IPS-18a (cell line): ENCODE measurements around the gene TSPAN11.

ENCODE experiments used
- H3K27ac ChIP-seq: one replicate; pipeline ENCODE4 v1.5.1; 2013; ENCODE audit warnings: low read length
- H3K27me3 ChIP-seq: one replicate; pipeline ENCODE4 v1.6.1; 2013; ENCODE audit warnings: mild to moderate bottlenecking, low read length; ENCODE audit not compliant: control insufficient read depth, insufficient read depth
- H3K36me3 ChIP-seq: one replicate; pipeline ENCODE4 v1.6.1; 2013; ENCODE audit warnings: low read depth, low read length; ENCODE audit not compliant: control insufficient read depth
- H3K4me1 ChIP-seq: one replicate; pipeline ENCODE4 v1.6.1; 2013; ENCODE audit warnings: low read depth, low read length; ENCODE audit not compliant: control insufficient read depth
- H3K4me3 ChIP-seq: one replicate; pipeline ENCODE4 v1.5.1; 2013; ENCODE audit warnings: low read length
- H3K9ac ChIP-seq: one replicate; pipeline ENCODE4 v1.6.1; 2013; ENCODE audit warnings: mild to moderate bottlenecking, low read length, moderate library complexity
- H3K9me3 ChIP-seq: one replicate; pipeline ENCODE4 v1.6.1; 2013; ENCODE audit warnings: low read depth, low read length; ENCODE audit not compliant: control insufficient read depth

The TSPAN11 gene

DNA sequence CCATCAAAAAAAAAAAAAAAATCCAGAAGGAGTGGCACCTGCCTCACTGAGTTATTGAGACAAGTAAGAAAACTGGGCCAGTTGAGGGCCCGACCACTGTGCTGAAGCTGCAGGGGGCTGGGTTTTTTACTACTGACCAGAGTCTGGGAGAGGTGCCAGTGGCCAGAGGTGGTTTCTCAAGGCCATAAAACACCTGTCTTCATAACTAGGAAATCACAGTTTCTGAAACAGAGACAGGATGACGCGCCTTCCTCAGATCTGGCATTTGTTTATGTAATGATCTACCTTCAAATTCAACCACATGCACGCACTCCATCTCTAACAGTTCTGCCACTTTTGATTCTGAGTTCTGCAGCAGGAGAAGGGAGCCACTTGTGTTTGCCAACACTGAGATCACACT is 12.7 kb downstream of the TSPAN11 start:
- Histone ChIP-seq H3K36me3 (no peaks in the 10 kb centered on the region), H3K4me3 (no peak overlapping the region), H3K27me3 (no peaks in the 10 kb centered on the region), H3K9me3 (no peaks in the 10 kb centered on the region), H3K4me1 (no peaks in the 10 kb centered on the region), H3K9ac (no peak overlapping the region), H3K27ac (no peak overlapping the region)

DNA sequence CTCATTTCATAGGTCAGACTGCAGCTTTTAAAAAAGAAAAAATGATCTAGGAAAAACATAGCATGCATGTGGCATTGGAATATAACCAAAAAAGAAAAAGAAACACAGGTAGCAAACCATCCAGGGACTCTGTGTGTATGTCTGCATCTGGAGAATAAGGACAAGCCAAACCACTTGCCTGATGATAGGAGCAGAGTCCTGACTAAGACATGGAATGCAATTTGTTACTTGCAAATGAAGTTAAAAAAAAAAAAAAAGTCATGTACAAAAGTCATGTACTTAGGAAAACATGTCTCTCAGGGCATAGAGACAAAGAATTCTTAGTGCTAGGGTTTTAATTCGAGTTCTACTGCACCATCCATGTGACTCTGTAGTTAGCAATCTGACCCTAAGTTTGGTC is 15.9 kb downstream of the TSPAN11 start:
- Histone ChIP-seq H3K36me3 (no peaks in the 10 kb centered on the region), H3K4me1 (no peaks in the 10 kb centered on the region), H3K9me3 (no peaks in the 10 kb centered on the region), H3K27me3 (no peaks in the 10 kb centered on the region), H3K27ac (no peak overlapping the region), H3K4me3 (no peak overlapping the region), H3K9ac (no peak overlapping the region)

DNA sequence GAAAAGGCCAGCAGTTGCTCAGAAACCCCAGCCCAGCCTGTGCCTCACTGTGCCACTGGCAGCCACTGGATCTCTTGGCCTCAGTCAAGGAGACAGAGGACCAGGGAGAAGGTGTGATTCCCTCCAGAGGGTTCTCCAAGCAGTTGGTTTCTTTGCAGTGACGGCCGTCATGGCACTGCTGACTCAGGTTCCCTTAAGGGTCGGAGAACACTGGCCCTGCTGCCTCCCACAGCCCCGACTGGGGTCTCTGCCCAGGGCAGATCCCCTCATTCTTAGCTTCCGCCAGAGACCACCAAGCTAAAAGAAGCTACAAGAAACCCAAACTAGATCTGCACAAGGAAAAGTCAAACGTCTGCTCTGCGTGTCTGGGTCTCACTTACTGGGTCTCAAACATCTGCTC is 16.4 kb downstream of the TSPAN11 start:
- Histone ChIP-seq H3K27me3 (no peaks in the 10 kb centered on the region), H3K36me3 (no peaks in the 10 kb centered on the region), H3K4me3 (no peak overlapping the region), H3K9ac (no peak overlapping the region), H3K9me3 (no peaks in the 10 kb centered on the region), H3K4me1 (no peaks in the 10 kb centered on the region), H3K27ac (no peak overlapping the region)

DNA sequence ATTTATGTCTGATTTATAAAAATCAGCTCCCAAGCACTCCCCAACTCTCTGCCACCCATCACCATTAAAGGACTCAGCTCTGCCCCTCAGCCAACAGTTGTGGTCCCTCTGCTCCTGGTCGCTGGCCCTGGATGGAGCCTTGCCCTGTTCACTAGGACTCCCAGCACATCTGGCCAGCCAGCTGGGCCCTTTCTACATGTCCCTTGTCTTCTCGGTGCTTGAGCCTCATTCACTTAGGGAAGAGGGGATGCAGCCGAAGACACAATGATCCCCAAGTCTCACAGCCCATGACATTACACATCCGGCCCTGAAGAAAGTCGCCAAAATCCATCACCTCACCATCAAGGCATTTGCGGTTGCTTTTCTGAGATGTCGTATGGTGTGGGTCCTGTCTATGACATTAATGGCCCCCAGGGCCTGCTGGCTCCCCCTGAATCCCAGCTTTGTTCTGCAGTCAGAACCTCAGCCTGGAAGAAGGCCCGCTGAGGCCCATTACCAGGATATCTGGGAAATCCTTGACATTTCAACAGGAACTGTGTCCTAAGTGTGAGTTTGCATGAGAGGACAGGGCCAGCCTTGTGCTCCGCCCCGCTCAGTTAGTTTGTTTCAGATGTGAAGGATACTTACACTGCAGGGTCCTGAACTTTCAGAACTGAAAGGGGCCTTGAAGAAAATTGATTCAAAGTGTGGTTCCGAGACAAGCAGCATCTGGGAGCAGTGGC is 19.1 kb downstream of the TSPAN11 start:
- Histone ChIP-seq H3K4me3 (no peak overlapping the region), H3K27ac (no peak overlapping the region), H3K27me3 (no peaks in the 10 kb centered on the region), H3K36me3 (no peaks in the 10 kb centered on the region), H3K4me1 (no peaks in the 10 kb centered on the region), H3K9me3 (no peaks in the 10 kb centered on the region), H3K9ac (no peak overlapping the region)

DNA sequence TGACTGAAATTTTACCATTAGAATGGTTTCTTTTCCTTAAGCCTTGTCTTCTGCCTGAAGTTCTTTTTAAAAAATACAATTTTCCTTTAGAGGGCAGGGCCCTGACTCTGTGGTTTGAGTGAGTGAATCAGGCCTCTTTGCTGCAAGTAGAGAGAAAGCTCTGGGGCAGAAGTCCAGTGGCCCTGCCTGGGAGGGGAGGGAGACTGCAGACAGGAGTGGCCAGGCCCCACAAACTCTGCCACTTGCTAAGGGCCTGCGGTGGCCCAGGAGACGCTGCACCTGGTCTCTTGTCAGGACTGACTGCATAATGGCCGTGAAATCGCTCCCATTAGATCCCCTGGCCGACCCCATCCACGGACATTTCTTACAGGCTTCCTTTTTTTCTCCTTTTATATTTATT is 25.5 kb downstream of the TSPAN11 start:
- Histone ChIP-seq H3K4me1 (no peaks in the 10 kb centered on the region), H3K27ac (no peak overlapping the region), H3K9ac (no peak overlapping the region), H3K36me3 (no peaks in the 10 kb centered on the region), H3K27me3 (no peaks in the 10 kb centered on the region), H3K4me3 (no peak overlapping the region), H3K9me3 (no peaks in the 10 kb centered on the region)

DNA sequence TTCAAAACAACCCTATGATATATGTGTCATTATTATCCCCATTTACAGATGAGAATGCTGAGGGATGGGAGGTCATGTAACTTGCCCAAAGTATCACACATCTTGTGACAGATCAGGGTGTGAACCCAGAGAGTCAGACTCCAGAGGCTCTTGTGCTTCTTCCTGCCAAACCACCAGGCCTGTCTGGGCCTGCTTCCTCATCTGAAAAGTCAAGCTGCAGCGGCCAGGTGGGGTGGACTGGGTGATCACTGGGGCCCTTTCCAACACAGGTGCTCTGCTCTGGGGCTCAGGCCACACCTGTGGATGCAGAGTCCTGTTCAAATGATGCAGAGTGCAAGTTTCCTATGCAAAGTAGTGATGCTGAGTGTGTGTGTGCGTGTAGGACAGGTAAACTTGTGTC is 26.7 kb downstream of the TSPAN11 start:
- H3K9ac ChIP-seq, result no peak overlapping the region
- H3K27ac ChIP-seq, result no peak overlapping the region
- no peak overlapping the region for H3K4me3 ChIP-seq
- no peaks in the 10 kb centered on the region for H3K36me3 ChIP-seq
- no peaks in the 10 kb centered on the region for H3K4me1 ChIP-seq
- H3K27me3 ChIP-seq, result no peaks in the 10 kb centered on the region
- no peaks in the 10 kb centered on the region for H3K9me3 ChIP-seq

DNA sequence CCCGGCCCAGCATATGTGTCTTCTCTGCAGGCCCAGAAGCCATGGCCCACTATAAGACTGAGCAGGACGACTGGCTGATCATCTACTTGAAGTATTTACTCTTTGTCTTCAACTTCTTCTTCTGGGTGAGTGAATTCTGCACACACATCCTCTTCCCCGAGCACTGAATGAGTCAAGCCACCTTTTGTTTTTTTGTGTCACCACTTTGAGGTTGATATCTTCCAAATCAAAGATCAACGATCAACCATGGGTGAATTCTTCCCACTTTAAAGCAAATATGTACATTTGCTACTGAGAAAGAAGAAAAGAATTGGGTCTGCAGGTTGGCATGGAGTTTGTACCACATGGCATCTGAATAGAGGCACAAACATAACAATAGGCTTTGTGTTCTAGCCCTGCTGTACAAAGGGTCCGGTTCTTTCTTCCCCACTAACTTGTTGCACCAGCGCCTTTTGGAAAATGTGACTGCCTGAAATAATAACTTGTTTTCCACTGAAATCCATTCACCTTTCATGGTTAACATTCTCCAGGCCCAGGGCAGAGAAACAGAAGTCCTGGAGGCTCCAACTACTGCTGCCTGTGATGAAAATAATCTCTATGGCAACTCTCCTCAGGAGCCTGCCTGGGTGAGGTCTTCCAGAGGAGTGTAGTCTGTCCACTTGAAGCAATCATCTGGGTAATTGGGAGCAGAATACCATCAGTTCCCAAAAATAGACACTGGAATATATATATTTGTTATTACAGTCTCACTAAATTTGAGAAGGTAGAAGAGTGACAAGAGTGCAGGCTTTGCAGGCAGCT is 27.6 kb downstream of the TSPAN11 start:
- no peak overlapping the region for H3K27ac ChIP-seq
- H3K27me3 ChIP-seq, result no peaks in the 10 kb centered on the region
- no peak overlapping the region for H3K9ac ChIP-seq
- H3K36me3 ChIP-seq, result no peaks in the 10 kb centered on the region
- no peaks in the 10 kb centered on the region for H3K9me3 ChIP-seq
- H3K4me1 ChIP-seq, result no peaks in the 10 kb centered on the region
- H3K4me3 ChIP-seq, result no peak overlapping the region

DNA sequence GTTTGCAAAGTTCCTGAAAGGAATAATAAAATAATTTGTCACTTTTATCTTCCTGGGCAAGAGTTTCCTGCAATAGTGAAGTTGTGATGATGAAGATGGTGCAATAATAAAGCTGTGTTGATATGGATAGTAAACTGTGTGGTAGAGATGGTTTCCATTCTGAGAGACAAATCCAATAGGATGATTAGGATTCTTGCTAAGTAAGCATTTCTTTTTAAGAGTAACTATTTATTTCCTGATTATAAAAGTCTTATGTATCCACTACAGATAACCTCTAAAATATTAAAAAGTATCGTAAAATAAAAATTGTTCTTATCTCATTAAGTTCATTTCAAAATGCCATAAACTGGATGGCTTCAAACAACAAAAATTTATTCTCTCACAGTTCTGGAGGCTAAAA is 28.7 kb downstream of the TSPAN11 start:
- Histone ChIP-seq H3K27ac (no peak overlapping the region), H3K9me3 (no peaks in the 10 kb centered on the region), H3K36me3 (no peaks in the 10 kb centered on the region), H3K27me3 (no peaks in the 10 kb centered on the region), H3K9ac (no peak overlapping the region), H3K4me1 (no peaks in the 10 kb centered on the region), H3K4me3 (no peak overlapping the region)

DNA sequence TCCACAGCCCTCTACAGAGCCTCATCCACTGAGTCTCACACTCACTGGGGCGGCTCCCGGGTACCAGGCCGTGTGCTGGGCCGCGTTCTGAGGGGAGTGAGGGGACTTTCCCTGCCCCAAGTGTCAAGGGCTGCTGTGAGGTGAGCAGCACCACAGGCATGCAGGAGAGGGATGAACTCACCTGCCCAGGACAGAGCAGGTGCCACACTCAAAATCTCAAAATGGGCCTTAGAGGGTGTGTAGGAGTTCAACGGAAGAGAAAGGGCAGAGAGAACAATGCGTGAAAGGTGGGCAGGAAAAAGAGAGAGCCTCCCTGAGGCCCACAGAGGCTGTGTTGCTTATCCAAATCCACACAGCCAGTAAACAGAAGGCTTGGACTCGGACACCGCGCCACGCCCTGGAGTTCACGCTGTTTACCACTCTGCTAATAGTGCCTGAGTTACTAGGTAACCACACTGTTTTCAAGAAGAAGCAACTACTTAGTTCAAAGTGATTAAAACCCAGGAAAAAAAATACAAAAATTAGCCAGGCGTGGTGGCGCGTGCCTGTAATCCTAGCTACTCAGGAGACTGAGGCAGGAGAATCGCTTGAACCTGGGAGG is 32.7 kb downstream of the TSPAN11 start:
- Histone ChIP-seq H3K4me3 (no peak overlapping the region), H3K27ac (no peak overlapping the region), H3K4me1 (no peaks in the 10 kb centered on the region), H3K9me3 (no peaks in the 10 kb centered on the region), H3K27me3 (no peaks in the 10 kb centered on the region), H3K36me3 (no peaks in the 10 kb centered on the region), H3K9ac (no peak overlapping the region)

DNA sequence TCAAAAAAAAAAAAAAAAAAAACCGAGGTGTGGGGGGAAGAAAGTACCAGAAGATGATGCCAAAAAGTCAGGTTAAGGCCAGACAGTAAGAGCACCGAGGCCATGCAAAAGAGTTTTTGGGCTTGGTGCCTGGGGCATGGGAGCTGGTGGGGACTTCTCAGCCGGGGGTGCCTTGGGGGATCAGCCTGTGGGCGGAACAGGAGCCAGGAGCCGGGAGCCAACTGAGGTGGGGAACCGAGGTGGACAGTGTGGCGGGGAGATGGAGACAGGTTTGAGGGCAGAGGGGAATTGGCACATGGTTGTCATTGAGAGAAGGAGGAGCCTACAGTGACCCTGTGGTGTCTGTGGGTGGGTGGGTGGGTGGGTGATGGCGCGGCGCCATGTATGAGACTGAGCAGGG is 33.2 kb downstream of the TSPAN11 start:
- Histone ChIP-seq H3K27ac (no peak overlapping the region), H3K4me3 (no peak overlapping the region), H3K36me3 (no peaks in the 10 kb centered on the region), H3K9ac (no peak overlapping the region), H3K9me3 (no peaks in the 10 kb centered on the region), H3K4me1 (no peaks in the 10 kb centered on the region), H3K27me3 (no peaks in the 10 kb centered on the region)

DNA sequence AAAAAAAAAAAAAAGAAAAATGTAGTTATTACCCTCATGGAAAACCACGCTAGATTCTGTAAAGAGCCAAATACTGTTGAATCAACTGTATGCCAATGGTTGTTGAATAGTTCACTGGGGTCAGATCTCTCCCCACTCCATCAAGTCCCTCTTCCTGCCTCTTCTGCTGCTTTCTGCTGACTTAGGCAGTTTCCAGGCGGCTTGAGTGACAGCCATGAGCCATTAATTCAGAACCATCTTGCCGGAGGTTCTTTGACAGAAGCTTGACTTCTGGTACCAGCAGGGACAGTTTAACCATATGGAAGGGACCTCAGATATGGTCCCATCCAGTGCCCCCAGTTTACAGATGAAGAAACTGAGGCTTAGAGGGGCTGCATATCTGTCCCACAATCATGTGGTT is 34.5 kb downstream of the TSPAN11 start:
- Histone ChIP-seq H3K9ac (no peak overlapping the region), H3K9me3 (no peaks in the 10 kb centered on the region), H3K27me3 (no peaks in the 10 kb centered on the region), H3K36me3 (no peaks in the 10 kb centered on the region), H3K27ac (no peak overlapping the region), H3K4me1 (no peaks in the 10 kb centered on the region), H3K4me3 (no peak overlapping the region)
